ENCODE measurements around the gene TKFC. TPM values are rescaled to one million over a fixed set of nuclear protein-coding genes. Genes with fewer than 3 reads are reported as not detected.

The TKFC gene
- total and polyA plus RNA-seq, 9 of the 15 experiments (the other 6 are each of a cell fraction or from before 2014, with no cell fraction given) = 2.0 to 61.7 (median 28.5) TPM

DNA sequence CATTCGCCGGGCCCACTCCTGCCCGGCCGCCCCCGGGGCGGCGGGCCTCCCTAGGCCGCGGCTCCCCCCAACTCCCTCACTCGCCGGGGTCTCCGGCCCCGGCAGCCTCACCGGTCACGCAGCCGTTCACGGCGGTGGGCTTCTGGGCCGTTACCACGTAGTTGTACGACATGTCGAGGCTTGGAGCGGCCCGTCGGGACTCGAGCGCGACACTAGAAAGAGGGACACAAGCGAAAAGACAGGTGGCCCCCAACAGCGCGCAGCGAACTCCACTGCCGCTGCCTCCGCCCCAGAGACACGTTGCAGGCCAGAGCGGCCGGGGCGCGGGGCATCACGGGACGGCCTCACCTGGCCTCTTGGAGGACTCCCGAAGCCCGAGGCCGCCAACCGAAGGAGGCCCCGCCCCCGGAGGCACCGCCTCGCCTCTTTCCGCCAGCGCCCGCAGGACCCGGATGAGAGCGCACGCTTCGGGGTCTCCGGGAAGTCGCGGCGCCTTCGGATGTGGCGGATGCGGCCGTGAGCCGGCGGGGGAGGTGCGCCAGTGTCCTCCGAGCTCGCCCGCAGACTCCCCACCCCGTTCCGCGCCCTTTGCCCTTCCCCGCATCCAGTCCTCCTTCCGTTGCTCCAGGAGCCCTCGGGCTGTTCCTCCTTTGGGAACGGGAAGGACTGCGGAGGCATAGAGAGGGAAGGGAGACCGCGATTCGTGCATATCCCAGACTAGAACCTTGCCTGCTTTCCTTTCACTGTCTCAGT lies at the start of gene TKFC, which contains the start of gene DDB1 (continued):
- TF ChIP-seq, protein P1, sequence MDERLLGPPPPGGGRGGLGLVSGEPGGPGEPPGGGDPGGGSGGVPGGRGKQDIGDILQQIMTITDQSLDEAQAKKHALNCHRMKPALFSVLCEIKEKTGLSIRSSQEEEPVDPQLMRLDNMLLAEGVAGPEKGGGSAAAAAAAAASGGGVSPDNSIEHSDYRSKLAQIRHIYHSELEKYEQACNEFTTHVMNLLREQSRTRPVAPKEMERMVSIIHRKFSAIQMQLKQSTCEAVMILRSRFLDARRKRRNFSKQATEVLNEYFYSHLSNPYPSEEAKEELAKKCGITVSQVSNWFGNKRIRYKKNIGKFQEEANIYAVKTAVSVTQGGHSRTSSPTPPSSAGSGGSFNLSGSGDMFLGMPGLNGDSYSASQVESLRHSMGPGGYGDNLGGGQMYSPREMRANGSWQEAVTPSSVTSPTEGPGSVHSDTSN (CRISPR knock-in tag; IDR thresholded peaks at IDR 0.05; ENCODE audit: low read depth) = no peak
- TF ChIP-seq, protein P1 (tag; conservative IDR thresholded peaks at IDR 0.05; ENCODE audit: low read depth) = no peak
- TF ChIP-seq, protein P2, sequence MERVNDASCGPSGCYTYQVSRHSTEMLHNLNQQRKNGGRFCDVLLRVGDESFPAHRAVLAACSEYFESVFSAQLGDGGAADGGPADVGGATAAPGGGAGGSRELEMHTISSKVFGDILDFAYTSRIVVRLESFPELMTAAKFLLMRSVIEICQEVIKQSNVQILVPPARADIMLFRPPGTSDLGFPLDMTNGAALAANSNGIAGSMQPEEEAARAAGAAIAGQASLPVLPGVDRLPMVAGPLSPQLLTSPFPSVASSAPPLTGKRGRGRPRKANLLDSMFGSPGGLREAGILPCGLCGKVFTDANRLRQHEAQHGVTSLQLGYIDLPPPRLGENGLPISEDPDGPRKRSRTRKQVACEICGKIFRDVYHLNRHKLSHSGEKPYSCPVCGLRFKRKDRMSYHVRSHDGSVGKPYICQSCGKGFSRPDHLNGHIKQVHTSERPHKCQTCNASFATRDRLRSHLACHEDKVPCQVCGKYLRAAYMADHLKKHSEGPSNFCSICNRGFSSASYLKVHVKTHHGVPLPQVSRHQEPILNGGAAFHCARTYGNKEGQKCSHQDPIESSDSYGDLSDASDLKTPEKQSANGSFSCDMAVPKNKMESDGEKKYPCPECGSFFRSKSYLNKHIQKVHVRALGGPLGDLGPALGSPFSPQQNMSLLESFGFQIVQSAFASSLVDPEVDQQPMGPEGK (CRISPR knock-in tag; IDR thresholded peaks at IDR 0.05; ENCODE audit: borderline replicate concordance) = no peak
- no peak for TF ChIP-seq THRAP3 (IDR thresholded peaks at IDR 0.05; ENCODE audit: borderline replicate concordance)
- TF ChIP-seq, protein P3, sequence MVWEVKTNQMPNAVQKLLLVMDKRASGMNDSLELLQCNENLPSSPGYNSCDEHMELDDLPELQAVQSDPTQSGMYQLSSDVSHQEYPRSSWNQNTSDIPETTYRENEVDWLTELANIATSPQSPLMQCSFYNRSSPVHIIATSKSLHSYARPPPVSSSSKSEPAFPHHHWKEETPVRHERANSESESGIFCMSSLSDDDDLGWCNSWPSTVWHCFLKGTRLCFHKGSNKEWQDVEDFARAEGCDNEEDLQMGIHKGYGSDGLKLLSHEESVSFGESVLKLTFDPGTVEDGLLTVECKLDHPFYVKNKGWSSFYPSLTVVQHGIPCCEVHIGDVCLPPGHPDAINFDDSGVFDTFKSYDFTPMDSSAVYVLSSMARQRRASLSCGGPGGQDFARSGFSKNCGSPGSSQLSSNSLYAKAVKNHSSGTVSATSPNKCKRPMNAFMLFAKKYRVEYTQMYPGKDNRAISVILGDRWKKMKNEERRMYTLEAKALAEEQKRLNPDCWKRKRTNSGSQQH (CRISPR knock-in tag; IDR thresholded peaks at IDR 0.05) = no peak
- 0 out of 2 replicates have a peak, but pooled peaks have one; percentile 23 for TF ChIP-seq TRIM28 (IDR thresholded peaks at IDR 0.05)
- TF ChIP-seq, protein P4, sequence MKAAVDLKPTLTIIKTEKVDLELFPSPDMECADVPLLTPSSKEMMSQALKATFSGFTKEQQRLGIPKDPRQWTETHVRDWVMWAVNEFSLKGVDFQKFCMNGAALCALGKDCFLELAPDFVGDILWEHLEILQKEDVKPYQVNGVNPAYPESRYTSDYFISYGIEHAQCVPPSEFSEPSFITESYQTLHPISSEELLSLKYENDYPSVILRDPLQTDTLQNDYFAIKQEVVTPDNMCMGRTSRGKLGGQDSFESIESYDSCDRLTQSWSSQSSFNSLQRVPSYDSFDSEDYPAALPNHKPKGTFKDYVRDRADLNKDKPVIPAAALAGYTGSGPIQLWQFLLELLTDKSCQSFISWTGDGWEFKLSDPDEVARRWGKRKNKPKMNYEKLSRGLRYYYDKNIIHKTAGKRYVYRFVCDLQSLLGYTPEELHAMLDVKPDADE (conservative IDR thresholded peaks at IDR 0.05; ENCODE audit: control insufficient read depth, low read depth, low read length) = peak; percentile 75; the same call in 1 of the 2 replicates
- TF ChIP-seq ZEB2 (IDR thresholded peaks at IDR 0.05) = no peak
- TF ChIP-seq MCM5 (IDR thresholded peaks at IDR 0.05; ENCODE audit: low read depth) = no peak
- TF ChIP-seq, protein P5, sequence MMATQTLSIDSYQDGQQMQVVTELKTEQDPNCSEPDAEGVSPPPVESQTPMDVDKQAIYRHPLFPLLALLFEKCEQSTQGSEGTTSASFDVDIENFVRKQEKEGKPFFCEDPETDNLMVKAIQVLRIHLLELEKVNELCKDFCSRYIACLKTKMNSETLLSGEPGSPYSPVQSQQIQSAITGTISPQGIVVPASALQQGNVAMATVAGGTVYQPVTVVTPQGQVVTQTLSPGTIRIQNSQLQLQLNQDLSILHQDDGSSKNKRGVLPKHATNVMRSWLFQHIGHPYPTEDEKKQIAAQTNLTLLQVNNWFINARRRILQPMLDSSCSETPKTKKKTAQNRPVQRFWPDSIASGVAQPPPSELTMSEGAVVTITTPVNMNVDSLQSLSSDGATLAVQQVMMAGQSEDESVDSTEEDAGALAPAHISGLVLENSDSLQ (IDR thresholded peaks at IDR 0.05) = 0 out of 2 replicates have a peak, but pooled peaks have one; percentile 42
- TF ChIP-seq ZC3H4 (CRISPR knock-in tag; IDR thresholded peaks at IDR 0.05; ENCODE audit: borderline replicate concordance) = no peak
- peak; percentile 100 for TF ChIP-seq RBFOX2 (IDR thresholded peaks at IDR 0.05; ENCODE audit: low read depth, low read length)
- TF ChIP-seq, protein P6, sequence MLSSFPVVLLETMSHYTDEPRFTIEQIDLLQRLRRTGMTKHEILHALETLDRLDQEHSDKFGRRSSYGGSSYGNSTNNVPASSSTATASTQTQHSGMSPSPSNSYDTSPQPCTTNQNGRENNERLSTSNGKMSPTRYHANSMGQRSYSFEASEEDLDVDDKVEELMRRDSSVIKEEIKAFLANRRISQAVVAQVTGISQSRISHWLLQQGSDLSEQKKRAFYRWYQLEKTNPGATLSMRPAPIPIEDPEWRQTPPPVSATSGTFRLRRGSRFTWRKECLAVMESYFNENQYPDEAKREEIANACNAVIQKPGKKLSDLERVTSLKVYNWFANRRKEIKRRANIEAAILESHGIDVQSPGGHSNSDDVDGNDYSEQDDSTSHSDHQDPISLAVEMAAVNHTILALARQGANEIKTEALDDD (IDR thresholded peaks at IDR 0.05) = no peak
- no peak for TF ChIP-seq ARID2 (IDR thresholded peaks at IDR 0.05)
- no peak for TF ChIP-seq ZNF436 (CRISPR knock-in tag; IDR thresholded peaks at IDR 0.05)
- no peak for TF ChIP-seq PHF21A (IDR thresholded peaks at IDR 0.05; ENCODE audit: borderline replicate concordance, low read depth)
- peak; percentile 65; the same call in 1 of the 2 replicates for TF ChIP-seq ESRRA (IDR thresholded peaks at IDR 0.05; ENCODE audit: borderline replicate concordance, low read depth)
- no peak for TF ChIP-seq KHSRP (IDR thresholded peaks at IDR 0.05)
- TF ChIP-seq ZNF445 (CRISPR knock-in tag; IDR thresholded peaks at IDR 0.05; ENCODE audit: low read depth) = no peak

Measured in K562 (cell line).